Measurements from ENCODE around the gene OTUB1.

DNA sequence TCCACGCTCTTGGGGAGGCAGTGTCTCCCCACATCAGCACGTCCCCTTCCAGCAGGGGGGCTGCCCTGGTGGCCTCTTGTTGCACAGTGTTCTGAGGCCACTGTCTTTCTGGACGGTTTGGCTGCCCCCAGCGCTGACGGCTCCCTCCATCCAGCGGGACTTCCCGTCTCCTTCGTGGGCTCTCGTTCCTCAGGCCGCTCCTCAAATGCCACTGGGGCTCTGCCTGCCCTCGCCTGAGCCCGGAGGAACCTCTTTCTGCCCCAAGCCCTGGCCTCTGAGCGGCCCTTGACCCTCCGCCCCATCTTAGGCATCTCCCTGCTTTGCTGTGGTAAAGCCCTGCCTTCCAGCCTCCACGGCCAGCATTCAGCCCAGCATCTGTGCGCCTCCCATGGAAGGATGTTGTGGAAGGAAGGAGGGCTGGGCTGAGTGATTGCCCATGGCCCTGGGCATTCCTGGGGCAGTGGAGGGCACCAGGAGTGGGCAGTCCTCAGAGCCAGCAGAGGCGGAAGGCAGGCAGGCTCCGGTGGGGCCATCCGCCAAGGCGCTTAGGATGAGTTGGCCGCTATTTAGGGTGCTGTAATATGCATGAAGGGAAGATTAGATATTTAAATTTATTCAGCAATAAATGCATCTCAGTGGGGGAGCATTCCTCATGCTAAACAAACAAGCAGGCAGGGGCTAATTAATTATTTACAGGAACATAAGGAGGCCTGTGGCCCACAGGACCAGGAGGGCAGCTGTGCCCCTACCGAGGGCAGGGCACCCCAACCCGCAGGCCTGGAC is 17.8 kb downstream of the OTUB1 start:
- TF ChIP-seq POLR2A (IDR thresholded peaks at IDR 0.05) = no peak
- TF ChIP-seq, protein P1, sequence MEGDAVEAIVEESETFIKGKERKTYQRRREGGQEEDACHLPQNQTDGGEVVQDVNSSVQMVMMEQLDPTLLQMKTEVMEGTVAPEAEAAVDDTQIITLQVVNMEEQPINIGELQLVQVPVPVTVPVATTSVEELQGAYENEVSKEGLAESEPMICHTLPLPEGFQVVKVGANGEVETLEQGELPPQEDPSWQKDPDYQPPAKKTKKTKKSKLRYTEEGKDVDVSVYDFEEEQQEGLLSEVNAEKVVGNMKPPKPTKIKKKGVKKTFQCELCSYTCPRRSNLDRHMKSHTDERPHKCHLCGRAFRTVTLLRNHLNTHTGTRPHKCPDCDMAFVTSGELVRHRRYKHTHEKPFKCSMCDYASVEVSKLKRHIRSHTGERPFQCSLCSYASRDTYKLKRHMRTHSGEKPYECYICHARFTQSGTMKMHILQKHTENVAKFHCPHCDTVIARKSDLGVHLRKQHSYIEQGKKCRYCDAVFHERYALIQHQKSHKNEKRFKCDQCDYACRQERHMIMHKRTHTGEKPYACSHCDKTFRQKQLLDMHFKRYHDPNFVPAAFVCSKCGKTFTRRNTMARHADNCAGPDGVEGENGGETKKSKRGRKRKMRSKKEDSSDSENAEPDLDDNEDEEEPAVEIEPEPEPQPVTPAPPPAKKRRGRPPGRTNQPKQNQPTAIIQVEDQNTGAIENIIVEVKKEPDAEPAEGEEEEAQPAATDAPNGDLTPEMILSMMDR (IDR thresholded peaks at IDR 0.05) = no peak

Data from heart left ventricle (tissue), 13 donors.